HCT116 (cell line): ENCODE results near the gene IGFL4. TPM values are rescaled to one million over a fixed set of nuclear protein-coding genes. Genes with fewer than 3 reads are reported as not detected.

Source experiments
- ATAC-seq: fragments of 200-7000 bp; cut with Tn5 transposase; 2 replicates; pipeline ENCODE4 v1.9.1; 2020; ENCODE audit warnings: mild to moderate bottlenecking, moderate library complexity
- BruUV-seq: library from RNA; stranded (reverse); fragments of 400-500 nt; replicated peaks from 2 replicates; lab custom pipeline; 2021; lab: Mats Ljungman, UMichigan
- CTCF ChIA-PET: fragments of 300-600 bp; sonication (Branson Sonifier 250); formaldehyde crosslinking; loops from one replicate; lab custom pipeline; 2021; ENCODE audit warnings: antibody characterized with exemption; lab: Charles Lee
- POLR2A ChIA-PET: fragments of 300-600, 350-600 bp; sonication (Branson Sonifier 250); formaldehyde crosslinking; loops from one replicate; lab custom pipeline; 2021; ENCODE audit warnings: antibody characterized with exemption; lab: Charles Lee
- RAD21 ChIA-PET, 2 experiments: fragments of 300-600 bp; sonication (Branson Sonifier 250); formaldehyde crosslinking; loops; one replicate each; lab custom pipeline; 2023; ENCODE audit warnings: low total read pairs in 2 of 2; ENCODE audit not compliant: uncharacterized antibody in 2 of 2, unreplicated experiment in 2 of 2, low non-redundant PET in 1 of 2; lab: Charles Lee
- DNase-seq: peaks from one replicate; pipeline ENCODE4 v3.0.0-alpha.2; 2010; ENCODE audit warnings: low read depth, low spot score
- H2AFZ ChIP-seq: fragments of 200-600 bp; shearing (Covaris generic), sonication (generic); 2 replicates; pipeline ENCODE4 v1.6.1; 2017; ENCODE audit warnings: low read depth, mixed run types, mixed read lengths, antibody characterized with exemption, low read length; ENCODE audit not compliant: poor library complexity, severe bottlenecking
- H3K27ac ChIP-seq: 2 replicates; pipeline ENCODE4 v1.5.1; 2012; ENCODE audit warnings: low read depth, low read length
- H3K27me3 ChIP-seq: fragments of 200-600 bp; sonication (generic); 2 replicates; pipeline ENCODE4 v1.6.1; 2016; ENCODE audit warnings: mixed run types, low read length, mixed read lengths; ENCODE audit not compliant: insufficient read depth
- H3K36me3 ChIP-seq, 2 experiments: fragments of 200-500 bp in 1 of 2; fragments of 200-600 bp in 1 of 2; sonication (Bioruptor generic) in 1 of 2; sonication (generic) in 1 of 2; 2 replicates each; pipeline versions ENCODE4 v1.5.1 to v1.6.1; 2014 to 2016; ENCODE audit warnings: low read length in 2 of 2, inconsistent platforms in 1 of 2, mixed read lengths in 1 of 2, mixed run types in 1 of 2; ENCODE audit not compliant: insufficient read depth in 2 of 2, control insufficient read depth in 1 of 2
- H3K4me1 ChIP-seq, 2 experiments: fragments of 200-600 bp in 1 of 2; sonication (generic) in 1 of 2; 2 replicates each; pipeline versions ENCODE4 v1.5.1 to v1.6.1; 2012 to 2017; ENCODE audit warnings: low read length in 2 of 2, inconsistent platforms in 1 of 2, mild to moderate bottlenecking in 1 of 2, mixed read lengths in 1 of 2, mixed run types in 1 of 2, moderate library complexity in 1 of 2; ENCODE audit not compliant: insufficient read depth in 2 of 2, control insufficient read depth in 1 of 2
- H3K4me2 ChIP-seq: fragments of 200-600 bp; sonication (generic); 2 replicates; pipeline ENCODE4 v1.6.1; 2017; ENCODE audit warnings: mixed run types, low read length, mixed read lengths
- H3K4me3 ChIP-seq, 2 experiments: fragments of 200-600 bp in 1 of 2; sonication (generic) in 1 of 2; replicated peaks in 1 of 2; 2 replicates each; pipeline ENCODE4 v1.5.1; 2011 to 2016; ENCODE audit warnings: low read length in 2 of 2, control low read depth in 1 of 2, low read depth in 1 of 2, mild to moderate bottlenecking in 1 of 2, mixed read lengths in 1 of 2, mixed run types in 1 of 2
- H3K79me2 ChIP-seq: fragments of 200-600 bp; sonication (generic); 2 replicates; pipeline ENCODE4 v1.6.1; 2017; ENCODE audit warnings: mild to moderate bottlenecking, mixed run types, low read length, moderate library complexity, mixed read lengths; ENCODE audit not compliant: insufficient read depth
- H3K9ac ChIP-seq: fragments of 200-600 bp; sonication (generic); 2 replicates; pipeline ENCODE4 v1.6.1; 2016; ENCODE audit warnings: low read length, mixed read lengths
- H3K9me2 ChIP-seq: fragments of 200-600 bp; sonication (generic), shearing (Covaris generic); 2 replicates; pipeline ENCODE4 v1.6.1; 2017; ENCODE audit warnings: mixed run types, mild to moderate bottlenecking, moderate library complexity; ENCODE audit not compliant: insufficient read depth
- H3K9me3 ChIP-seq, 2 experiments: fragments of 200-500 bp in 1 of 2; fragments of 200-600 bp in 1 of 2; sonication (Bioruptor generic) in 1 of 2; sonication (generic) in 1 of 2; 2 replicates each; pipeline ENCODE4 v1.6.1; 2014 to 2017; ENCODE audit warnings: low read length in 2 of 2, mixed read lengths in 2 of 2, inconsistent platforms in 1 of 2, low read depth in 1 of 2, mild to moderate bottlenecking in 1 of 2, mixed run types in 1 of 2, moderate library complexity in 1 of 2; ENCODE audit not compliant: control insufficient read depth in 1 of 2, insufficient read depth in 1 of 2
- H4K20me1 ChIP-seq: fragments of 200-600 bp; sonication (generic), shearing (Covaris generic); 2 replicates; pipeline ENCODE4 v1.6.1; 2017; ENCODE audit warnings: mixed run types, mild to moderate bottlenecking, moderate library complexity; ENCODE audit not compliant: insufficient read depth
- JUND ChIP-seq: IDR thresholded peaks from 2 replicates; pipeline ENCODE4 v1.6.1; 2012
- POLR2AphosphoS5 ChIP-seq: IDR thresholded peaks from 2 replicates; pipeline ENCODE4 v1.6.1; 2011; ENCODE audit warnings: mild to moderate bottlenecking, low read depth, low read length, moderate library complexity
- SRF ChIP-seq: IDR thresholded peaks from 2 replicates; pipeline ENCODE4 v1.6.1; 2012; ENCODE audit warnings: low read depth
- ZBTB33 ChIP-seq: IDR thresholded peaks from 2 replicates; pipeline ENCODE4 v1.6.1; 2011; ENCODE audit warnings: mild to moderate bottlenecking, low read length, moderate library complexity; ENCODE audit not compliant: insufficient replicate concordance; ENCODE audit errors: extremely low read depth
- ZFX ChIP-seq: fragments of 450-650 bp; IDR thresholded peaks from 2 replicates; pipeline ENCODE4 v1.6.1; 2017
- ZNF274 ChIP-seq: fragments of 200-500 bp; sonication (Bioruptor generic); IDR thresholded peaks from 2 replicates; pipeline ENCODE4 v1.6.1; 2014; ENCODE audit warnings: mild to moderate bottlenecking, low read depth, low read length, inconsistent platforms
- intact Hi-C: fragments of 100-400 bp; cut with micrococcal nuclease; formaldehyde crosslinking; loops from 2 replicates; pipeline ENCODE4 v1.10.0; 2022
- total RNA-seq: library from RNA; stranded (reverse); gene quantifications from one replicate; pipeline ENCODE4 v1.2.1, GENCODE V29; 2021; ENCODE audit not compliant: unreplicated experiment
- TF ChIP-seq, protein P1 (sequence below): IDR thresholded peaks from 2 replicates; pipeline ENCODE4 v1.6.1; 2012
- TF ChIP-seq, protein P2 (sequence below), 3 experiments: fragments of 200-600 bp in 1 of 3; sonication (generic) in 1 of 3; IDR thresholded peaks in 2 of 3; conservative IDR thresholded peaks in 1 of 3; 2 replicates each; pipeline ENCODE4 v1.5.1; 2012 to 2017; ENCODE audit warnings: low read depth in 2 of 3, low read length in 2 of 3, antibody characterized with exemption in 1 of 3, borderline replicate concordance in 1 of 3, control low read depth in 1 of 3, mild to moderate bottlenecking in 1 of 3, mixed read lengths in 1 of 3, mixed run types in 1 of 3, moderate library complexity in 1 of 3; ENCODE audit not compliant: insufficient read depth in 1 of 3

The IGFL4 gene
- total RNA-seq, 1 experiment from 2014 or later, result not detected

- DNase-seq, result no peak
- intact Hi-C loops, result loop anchor here (1.0 to 10.0 kb wide), 4 partner anchors 107 to 432 kb away; no protein-coding TSS in a partner anchor
- H3K4me1 ChIP-seq, result peaks cover 3 to 6% of the 10 kb centered on the region in 2 experiments; a peak in 2 of 4 replicates
- no peak overlapping the region for H3K9ac ChIP-seq
- H3K4me2 ChIP-seq, result no peak overlapping the region; the same call in 1 of the 2 replicates
- ChIA-PET CTCF (interaction anchor here (0.8 to 7.7 kb wide), 7 partner anchors 10 to 190 kb away, joined by 3 to 305 read pairs (median 4); no protein-coding TSS in a partner anchor), RAD21 (interaction anchor here (0.7 to 2.0 kb wide), 4 partner anchors 104 to 183 kb away, joined by 4 to 7 read pairs (median 4); no protein-coding TSS in a partner anchor), POLR2A (interaction anchor here (0.6 kb wide), 1 partner anchor 747 kb away, joined by 3 read pairs; no protein-coding TSS in a partner anchor)
- H3K4me3 ChIP-seq, result no peak overlapping the region
- H3K9me2 ChIP-seq, result no peaks in the 10 kb centered on the region
- no peak for ATAC-seq
- H3K36me3 ChIP-seq, result no peaks in the 10 kb centered on the region
- TF ChIP-seq, protein P1, sequence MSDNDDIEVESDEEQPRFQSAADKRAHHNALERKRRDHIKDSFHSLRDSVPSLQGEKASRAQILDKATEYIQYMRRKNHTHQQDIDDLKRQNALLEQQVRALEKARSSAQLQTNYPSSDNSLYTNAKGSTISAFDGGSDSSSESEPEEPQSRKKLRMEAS, result no peak
- TF ChIP-seq SRF (no peak), ZFX (no peak), ZNF274 (no peak), JUND (no peak), ZBTB33 (no peak), POLR2AphosphoS5 (no peak)
- TF ChIP-seq, protein P2, sequence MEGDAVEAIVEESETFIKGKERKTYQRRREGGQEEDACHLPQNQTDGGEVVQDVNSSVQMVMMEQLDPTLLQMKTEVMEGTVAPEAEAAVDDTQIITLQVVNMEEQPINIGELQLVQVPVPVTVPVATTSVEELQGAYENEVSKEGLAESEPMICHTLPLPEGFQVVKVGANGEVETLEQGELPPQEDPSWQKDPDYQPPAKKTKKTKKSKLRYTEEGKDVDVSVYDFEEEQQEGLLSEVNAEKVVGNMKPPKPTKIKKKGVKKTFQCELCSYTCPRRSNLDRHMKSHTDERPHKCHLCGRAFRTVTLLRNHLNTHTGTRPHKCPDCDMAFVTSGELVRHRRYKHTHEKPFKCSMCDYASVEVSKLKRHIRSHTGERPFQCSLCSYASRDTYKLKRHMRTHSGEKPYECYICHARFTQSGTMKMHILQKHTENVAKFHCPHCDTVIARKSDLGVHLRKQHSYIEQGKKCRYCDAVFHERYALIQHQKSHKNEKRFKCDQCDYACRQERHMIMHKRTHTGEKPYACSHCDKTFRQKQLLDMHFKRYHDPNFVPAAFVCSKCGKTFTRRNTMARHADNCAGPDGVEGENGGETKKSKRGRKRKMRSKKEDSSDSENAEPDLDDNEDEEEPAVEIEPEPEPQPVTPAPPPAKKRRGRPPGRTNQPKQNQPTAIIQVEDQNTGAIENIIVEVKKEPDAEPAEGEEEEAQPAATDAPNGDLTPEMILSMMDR (IDR thresholded peaks at IDR 0.05 in 2 of 3, conservative IDR thresholded peaks at IDR 0.05 in 1 of 3; ENCODE audit: borderline replicate concordance in 1 of 3, insufficient read depth in 1 of 3, low read depth in 2 of 3, low read length in 2 of 3), result no peak
- no peaks in the 10 kb centered on the region for H3K79me2 ChIP-seq
- BruUV-seq, result no TSS peak
- H3K27me3 ChIP-seq, result peaks cover 25% of the 10 kb centered on the region; the same call in 1 of the 2 replicates
- H4K20me1 ChIP-seq, result no peaks in the 10 kb centered on the region
- H3K27ac ChIP-seq, result no peak overlapping the region
- H3K9me3 ChIP-seq, result no peaks in the 10 kb centered on the region
- H2AFZ ChIP-seq, result peak overlapping the region; percentile 14
These were observed 41.9 kb upstream of the IGFL4 start for GRCh38 chr19:46082728-46083050.
